ENCODE results near the gene COMMD10.

COMMD10 gene

DNA sequence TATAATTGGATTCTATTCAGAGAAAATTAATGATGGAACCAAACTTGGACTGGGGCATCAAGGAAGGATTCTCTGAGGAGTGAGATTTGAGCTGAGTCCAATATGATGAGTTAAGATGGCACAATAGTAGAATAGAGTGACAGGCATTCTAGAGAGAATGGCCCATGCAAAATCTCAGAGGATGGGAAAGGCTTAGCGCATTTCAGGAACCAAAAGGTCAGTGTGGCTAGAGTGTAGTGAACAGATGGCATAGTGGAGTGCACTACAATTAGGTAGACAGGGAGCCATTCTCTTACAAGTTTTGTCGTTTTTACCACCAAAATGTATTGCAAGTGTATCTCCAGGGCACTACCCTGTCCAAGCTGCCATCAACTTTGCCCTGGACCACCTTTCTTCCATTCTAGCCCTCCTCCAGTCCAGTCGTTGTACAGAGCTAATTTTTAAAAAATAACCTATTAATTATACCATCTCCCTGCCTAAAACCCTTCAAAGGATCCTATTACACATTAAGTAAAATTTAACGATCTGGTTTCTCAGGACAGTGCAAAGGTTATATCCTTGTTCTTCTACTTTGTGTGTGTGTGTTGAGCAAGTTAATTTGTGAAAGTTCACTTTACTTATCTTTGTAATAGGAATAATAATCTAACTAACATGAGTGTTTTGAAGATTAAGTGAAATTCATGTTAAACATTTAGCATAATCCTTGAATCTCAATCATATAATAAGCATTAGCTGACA, 211.7 kb downstream of the COMMD10 start:
- no peak for DNase-seq

DNA sequence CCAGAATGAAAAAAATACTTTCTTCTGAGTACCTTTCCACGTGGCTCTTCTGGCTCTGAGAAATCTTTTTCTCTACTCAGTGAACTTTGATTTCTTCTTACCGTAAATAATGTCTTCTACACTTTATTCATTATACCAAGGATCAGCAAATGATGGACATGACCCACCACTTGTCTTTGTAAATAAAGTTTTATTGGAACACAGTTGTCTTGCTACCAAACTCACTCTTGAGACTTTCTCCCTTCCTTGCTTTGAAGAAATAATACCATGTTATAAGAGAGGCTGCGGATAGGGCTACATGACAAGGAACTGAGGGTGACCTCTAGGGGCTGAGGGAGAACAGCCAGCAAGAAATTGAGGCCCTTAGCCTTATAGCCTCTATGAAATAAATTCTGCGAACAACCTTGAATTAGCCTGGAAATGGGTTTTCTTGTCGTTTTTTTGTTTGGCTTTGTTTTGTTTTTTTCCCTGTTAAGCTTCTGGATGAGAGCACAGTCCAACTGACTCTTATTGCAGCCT, 212.5 kb downstream of the COMMD10 start:
- no peak for DNase-seq

DNA sequence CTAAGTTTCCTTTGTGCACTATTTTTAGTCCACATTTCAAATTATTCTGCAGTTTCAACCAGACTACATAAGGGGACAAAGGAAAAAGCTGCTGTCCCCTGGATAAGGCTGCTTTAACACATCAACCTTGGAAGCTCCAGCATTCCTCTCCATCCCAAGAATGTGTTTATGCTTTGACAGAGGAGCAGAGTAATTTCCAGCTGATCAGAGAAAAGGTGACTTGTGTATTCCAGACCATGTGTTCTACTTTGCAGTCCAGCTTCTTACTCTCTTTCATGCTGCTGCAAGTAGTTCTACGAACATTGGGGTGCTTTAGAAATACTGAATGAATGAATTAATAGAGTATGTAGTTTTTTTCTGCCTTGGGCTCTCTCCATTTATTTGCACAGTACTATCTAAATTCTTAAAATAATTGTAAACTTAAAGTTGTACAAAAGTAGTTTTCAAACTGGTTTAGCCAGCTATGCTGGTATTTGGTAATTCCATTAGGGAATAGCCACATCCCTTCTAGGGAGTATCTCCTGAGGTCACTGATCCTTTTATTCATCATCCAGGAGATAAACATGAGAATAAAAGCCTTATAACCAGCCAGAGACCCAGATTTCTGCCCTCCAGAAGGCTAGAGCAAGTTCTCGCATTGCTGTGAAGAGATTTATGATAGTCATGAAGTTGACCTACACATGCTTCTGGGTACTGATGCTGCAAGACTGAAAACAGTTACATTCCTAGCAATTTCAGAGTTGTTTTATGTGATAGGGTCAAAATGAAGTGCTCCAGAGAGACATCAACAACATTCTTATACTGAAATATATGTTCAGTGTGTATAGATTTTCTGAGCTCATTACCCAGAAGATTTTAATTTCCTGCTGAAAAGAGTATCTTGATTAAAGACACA, 215.2 kb downstream of the COMMD10 start:
- DNase-seq = no peak

DNA sequence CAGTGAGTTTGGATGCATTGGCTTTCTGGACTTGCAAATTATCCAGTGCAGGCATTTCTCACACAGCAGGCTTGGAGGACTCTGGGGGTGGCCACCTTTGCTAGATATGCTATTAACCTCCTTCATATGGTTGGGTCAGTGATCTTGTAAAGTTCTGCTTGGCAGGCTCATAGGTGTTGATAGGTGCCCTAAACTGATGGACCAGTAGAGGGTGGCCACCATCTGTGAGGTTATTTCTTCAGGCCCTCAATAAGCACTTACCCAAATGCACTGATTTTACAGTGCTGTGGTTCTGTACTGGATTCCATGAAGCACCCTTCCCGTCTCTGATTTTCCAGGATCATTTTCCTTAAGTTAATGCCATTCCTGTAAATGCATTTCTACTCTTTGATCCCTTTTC, 216.3 kb downstream of the COMMD10 start:
- DNase-seq = no peak

DNA sequence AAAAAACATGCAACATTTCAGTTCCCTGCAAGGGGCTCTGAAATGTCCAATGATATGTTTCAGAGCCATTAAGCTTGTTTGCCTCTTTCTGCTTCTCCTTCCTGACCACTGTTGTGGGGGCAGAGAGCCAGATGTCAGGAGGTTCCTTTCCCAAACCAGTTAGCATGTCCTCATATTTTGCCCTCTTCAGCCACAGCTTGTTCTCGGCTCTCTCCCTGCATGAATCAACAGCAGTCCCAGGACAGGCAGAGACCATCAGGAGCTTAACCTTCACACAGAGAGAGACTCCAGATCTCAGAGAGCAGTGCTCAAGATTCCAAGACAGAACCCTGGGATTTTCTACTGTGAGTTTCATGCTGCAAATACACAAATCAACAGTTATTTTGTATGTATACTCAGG, 218.5 kb downstream of the COMMD10 start:
- no peak for DNase-seq

DNA sequence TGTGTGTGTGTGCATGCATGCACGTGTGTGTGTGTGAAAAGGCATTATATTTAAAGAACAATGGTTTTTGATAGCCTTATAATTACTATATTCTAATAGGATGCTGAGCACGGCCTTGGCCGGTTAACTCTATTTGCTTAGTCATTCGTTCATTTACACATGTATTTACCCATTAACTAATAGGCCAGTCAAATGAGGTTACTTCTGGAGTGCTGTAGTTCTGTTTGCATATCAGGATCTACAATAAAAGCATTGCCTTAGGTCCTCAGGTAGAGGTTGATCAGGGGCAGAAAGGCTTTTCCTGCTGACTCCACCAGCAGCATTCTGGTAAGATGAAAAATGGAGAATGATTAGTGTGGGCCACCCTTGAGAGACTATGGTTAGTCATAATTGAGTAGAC, 219.0 kb downstream of the COMMD10 start:
- DNase-seq = peak; percentile 10

DNA sequence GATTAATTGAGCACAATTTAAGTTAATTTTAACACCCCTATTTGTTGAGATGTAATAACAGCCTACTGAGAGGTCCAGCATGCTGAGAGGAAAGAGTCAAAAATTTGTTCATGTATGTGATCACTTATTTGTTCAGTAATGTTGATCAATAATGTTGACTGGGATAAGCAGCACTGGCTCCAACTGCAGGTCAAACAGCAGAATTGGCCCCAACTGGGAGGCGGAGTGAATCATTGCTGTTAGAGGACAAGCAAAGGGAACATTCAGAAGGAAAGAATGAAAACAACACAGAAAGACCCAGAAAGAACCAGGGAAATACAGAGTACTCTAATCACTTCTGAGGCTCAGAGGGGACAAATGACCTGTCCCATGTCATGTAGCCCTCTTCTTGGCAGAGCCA, 221.1 kb downstream of the COMMD10 start:
- no peak for DNase-seq

DNA sequence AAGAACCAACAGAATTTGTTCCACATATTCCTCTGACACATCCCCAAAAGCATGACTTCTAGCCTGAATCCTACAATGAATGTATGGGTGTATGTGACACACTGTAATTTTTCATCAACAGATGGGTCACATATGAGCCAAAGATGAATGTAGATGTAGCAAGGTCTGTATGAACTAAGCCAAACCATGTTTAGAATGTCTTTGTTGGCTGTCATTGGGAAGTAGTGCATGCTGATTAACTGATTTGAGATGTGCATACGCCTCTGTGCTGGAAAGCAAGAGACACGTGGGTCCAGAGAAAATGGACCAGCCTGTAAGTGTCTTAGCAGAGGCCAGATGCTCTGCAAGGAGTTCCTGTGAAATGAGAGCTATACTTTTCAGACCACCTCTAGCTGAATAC, 222.0 kb downstream of the COMMD10 start:
- DNase-seq = no peak

DNA sequence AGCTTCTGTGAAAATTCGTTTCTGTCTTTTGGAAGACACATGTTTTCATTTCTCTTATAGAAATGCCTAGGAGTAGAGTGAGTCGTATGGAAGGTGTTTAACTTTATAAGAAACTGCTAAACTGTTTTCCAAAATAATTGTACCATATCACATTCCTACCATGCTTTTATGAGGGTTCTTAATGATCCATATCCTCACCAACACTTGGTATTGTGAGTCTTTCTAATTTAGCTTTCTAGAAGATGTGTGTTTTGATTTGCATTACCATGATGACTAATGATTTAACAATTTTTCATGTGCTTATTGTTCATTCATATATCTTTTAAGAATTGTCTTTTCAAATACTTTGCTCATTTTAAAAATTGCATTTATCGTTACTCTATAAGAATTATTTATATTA, 223.6 kb downstream of the COMMD10 start:
- no peak for DNase-seq

DNA sequence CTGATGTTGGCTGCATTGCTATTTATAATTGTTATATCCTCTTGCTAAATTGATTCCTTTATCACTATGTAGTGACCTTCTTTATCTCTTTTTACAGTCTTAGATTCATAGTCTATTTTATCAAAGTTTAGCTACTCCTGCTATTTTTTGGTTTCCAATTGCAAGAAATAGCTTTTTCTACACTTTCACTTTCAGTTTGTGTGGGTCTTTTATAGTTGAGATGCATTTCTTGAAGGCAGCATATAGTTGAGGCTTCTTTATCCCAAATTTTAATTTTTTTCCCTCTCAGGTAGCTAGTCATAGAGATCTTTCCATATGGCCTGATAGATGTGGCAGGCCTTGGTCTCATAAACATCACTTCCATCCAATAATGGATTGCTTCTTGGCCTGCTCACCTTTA, 228.5 kb downstream of the COMMD10 start:
- DNase-seq = no peak

DNA sequence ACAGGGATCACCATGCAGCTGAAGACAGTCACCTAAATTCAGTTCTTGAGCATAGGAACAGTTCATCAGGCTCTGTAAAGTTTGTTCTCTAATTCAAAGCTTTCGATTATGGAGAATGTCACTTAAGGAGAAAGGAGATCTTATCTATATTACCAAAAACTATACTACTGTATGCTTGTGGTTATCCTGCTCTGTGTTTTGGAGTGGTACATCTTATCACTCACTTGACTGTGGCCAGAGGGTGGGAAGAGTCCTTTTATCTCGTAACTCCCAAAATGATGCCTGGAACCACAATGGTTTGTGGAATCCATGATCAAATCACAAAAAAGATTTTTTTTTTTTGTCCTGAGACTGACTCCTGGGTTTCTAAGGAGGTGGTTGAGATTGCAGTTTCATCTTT, 230.7 kb downstream of the COMMD10 start:
- DNase-seq = no peak

DNA sequence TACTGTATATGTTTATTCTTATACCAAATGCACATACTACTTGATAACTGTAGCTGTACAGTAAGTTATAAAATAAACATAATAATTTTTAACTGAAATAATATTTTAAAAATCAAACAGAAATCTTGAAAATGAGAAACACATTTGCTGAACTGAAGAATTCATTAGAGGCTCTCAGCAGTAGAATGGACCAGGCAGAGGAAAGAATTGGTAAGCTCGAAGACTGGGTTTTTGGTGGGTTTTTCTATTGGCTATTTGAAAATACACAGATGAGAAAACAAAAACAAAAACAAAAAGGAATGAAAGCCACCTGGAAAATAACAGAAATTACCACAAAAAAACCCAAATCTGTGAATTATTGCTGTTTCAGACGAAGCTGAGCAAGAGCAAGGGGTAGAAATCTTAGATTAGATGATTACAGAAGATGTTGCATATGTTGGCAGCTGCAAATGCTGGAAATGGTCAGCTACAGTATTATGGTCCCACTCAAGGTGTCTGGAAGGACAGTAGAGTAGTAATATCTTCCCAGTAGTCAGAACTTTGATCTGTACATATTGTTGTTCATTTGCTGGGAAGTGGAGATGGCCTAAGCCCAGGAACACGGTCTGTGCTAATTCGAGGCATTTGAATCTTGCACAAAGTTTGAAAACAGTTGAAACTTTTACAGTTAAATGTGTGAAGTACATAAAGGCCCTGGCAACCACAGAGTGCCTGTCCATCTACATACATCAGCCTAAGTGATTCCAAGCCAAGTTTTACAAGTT, 233.4 kb downstream of the COMMD10 start:
- no peak for DNase-seq

DNA sequence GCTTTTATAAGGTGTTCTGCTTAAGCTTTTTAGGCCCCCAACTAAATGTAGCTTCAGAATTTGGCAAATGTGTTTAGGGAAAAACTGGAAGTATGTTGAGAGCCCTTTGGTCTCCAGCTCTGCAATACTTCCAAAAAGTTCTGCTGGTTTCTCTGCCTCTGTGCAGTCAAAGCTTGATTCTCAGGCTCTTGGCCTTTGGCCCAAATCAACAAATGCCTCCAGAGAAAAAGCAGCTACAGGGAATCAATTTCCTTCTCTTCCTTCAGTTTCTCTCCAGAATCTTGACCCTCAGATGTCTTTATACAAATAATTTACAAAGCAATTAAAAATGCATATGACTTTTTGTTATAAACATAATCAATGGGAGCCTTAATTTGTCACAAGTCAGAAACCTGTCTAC, 235.7 kb downstream of the COMMD10 start:
- DNase-seq = no peak

DNA sequence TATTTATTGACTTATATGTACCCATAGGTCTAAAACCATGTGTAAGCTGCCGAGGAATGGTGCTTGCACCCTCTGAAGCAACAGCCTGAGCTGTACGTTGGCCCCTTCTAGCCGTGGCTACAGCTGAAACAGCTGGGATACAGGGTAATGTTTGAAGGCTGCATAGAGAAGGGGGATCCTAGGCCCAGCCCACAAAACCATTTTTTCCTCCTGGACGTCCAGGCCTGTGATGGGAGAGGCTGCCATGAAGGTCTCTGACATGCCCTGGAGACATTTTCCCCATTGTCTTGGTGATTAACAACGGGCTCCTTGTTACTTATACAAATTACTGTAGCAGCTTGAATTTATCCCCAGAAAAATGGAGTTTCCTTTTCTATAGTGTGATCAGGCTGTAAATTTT, 244.7 kb downstream of the COMMD10 start:
- DNase-seq = no peak

DNA sequence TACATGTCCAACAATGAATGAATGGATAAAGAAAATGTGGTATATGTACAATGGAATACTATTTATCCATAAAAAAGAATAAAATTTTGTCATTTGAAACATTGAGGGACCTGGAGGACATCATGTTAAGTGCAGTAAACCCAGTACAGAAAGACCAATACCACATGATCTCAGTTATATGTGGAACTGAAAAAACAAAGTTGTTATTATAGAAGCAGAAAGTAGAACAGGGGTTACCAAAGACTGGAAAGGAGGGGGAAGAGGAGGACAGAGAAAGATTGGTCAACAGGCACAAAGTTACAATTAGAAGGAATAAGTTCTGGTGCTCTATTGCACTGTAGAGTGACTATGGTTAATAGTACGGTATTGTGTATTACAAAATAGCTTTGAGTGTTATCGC, 256.0 kb downstream of the COMMD10 start:
- DNase-seq = no peak
